Glutamatergic neuron (in vitro differentiated cells): ENCODE measurements around the gene EPYC. TPM values are rescaled to one million over a fixed set of nuclear protein-coding genes. Genes with fewer than 3 reads are reported as not detected.

Source experiments
- DNase-seq: peaks from one replicate; pipeline ENCODE4 v3.0.0; 2022
- H3K27ac Mint-ChIP-seq: one replicate; pipeline ENCODE4 v1.8.0; 2020; ENCODE audit warnings: mild to moderate bottlenecking, mixed read lengths, inconsistent platforms; ENCODE audit not compliant: unreplicated experiment
- H3K27me3 Mint-ChIP-seq: one replicate; pipeline ENCODE4 v1.8.0; 2020; ENCODE audit warnings: mild to moderate bottlenecking, moderate library complexity, mixed read lengths, inconsistent platforms; ENCODE audit not compliant: unreplicated experiment
- H3K36me3 Mint-ChIP-seq: one replicate; pipeline ENCODE4 v1.8.0; 2020; ENCODE audit warnings: mild to moderate bottlenecking, mixed read lengths, inconsistent platforms; ENCODE audit not compliant: unreplicated experiment
- H3K4me1 Mint-ChIP-seq: one replicate; pipeline ENCODE4 v1.8.0; 2020; ENCODE audit warnings: mild to moderate bottlenecking, low read depth, mixed read lengths, inconsistent platforms; ENCODE audit not compliant: unreplicated experiment
- H3K4me3 Mint-ChIP-seq: one replicate; pipeline ENCODE4 v1.8.0; 2020; ENCODE audit warnings: mild to moderate bottlenecking, mixed read lengths, inconsistent platforms; ENCODE audit not compliant: unreplicated experiment
- H3K9me3 Mint-ChIP-seq: one replicate; pipeline ENCODE4 v1.8.0; 2020; ENCODE audit warnings: mild to moderate bottlenecking, moderate library complexity, mixed read lengths, inconsistent platforms; ENCODE audit not compliant: unreplicated experiment
- CTCF ChIP-seq: fragments of 200-600 bp; sonication (generic); IDR thresholded peaks from one replicate; pipeline ENCODE4 v1.5.0; 2021; ENCODE audit not compliant: partially characterized antibody, unreplicated experiment
- total RNA-seq: library from RNA; stranded (reverse); fragmentation: NEBNext Ultra II Directional; extraction: Animal tissue kit (Norgen Biotek cat#: 25700); gene quantifications from one replicate; pipeline ENCODE4 v1.2.1, GENCODE V29; 2021; ENCODE audit not compliant: unreplicated experiment

EPYC gene
- total RNA-seq, 1 donor from 2014 or later = not detected

- Mint-ChIP-seq H3K4me1 (no peaks in the 10 kb centered on the region), H3K27ac (no peak overlapping the region), H3K4me3 (no peak overlapping the region), H3K9me3 (no peaks in the 10 kb centered on the region), H3K36me3 (no peaks in the 10 kb centered on the region), H3K27me3 (peaks cover 2% of the 10 kb centered on the region)
- no peak for DNase-seq
- no peak for TF ChIP-seq CTCF
Observed at GRCh38 chr12:90970471-90970870, 34.3 kb downstream of the EPYC start.

GRCh38 chr12:90969851-90970250 lies 34.9 kb downstream of the EPYC start:
- Mint-ChIP-seq H3K27me3 (peaks cover 2% of the 10 kb centered on the region), H3K36me3 (no peaks in the 10 kb centered on the region), H3K9me3 (no peaks in the 10 kb centered on the region), H3K4me1 (no peaks in the 10 kb centered on the region), H3K27ac (no peak overlapping the region), H3K4me3 (no peak overlapping the region)
- no peak for DNase-seq
- TF ChIP-seq CTCF = no peak

GRCh38 chr12:90969346-90969745 lies 35.4 kb downstream of the EPYC start:
- H3K9me3 Mint-ChIP-seq = no peaks in the 10 kb centered on the region
- H3K36me3 Mint-ChIP-seq = no peaks in the 10 kb centered on the region
- H3K4me3 Mint-ChIP-seq = no peak overlapping the region
- no peaks in the 10 kb centered on the region for H3K4me1 Mint-ChIP-seq
- DNase-seq = no peak
- no peak overlapping the region for H3K27ac Mint-ChIP-seq
- no peak for TF ChIP-seq CTCF
- H3K27me3 Mint-ChIP-seq = peaks cover 2% of the 10 kb centered on the region

GRCh38 chr12:90965204-90965603 lies 39.6 kb downstream of the EPYC start:
- H3K4me1 Mint-ChIP-seq = no peaks in the 10 kb centered on the region
- TF ChIP-seq CTCF = no peak
- H3K27me3 Mint-ChIP-seq = peaks cover 2% of the 10 kb centered on the region
- no peaks in the 10 kb centered on the region for H3K36me3 Mint-ChIP-seq
- H3K9me3 Mint-ChIP-seq = no peaks in the 10 kb centered on the region
- H3K27ac Mint-ChIP-seq = no peak overlapping the region
- DNase-seq = no peak
- no peak overlapping the region for H3K4me3 Mint-ChIP-seq

GRCh38 chr12:90964616-90965015 lies 40.2 kb downstream of the EPYC start:
- TF ChIP-seq CTCF = no peak
- no peak for DNase-seq
- Mint-ChIP-seq H3K36me3 (no peaks in the 10 kb centered on the region), H3K27me3 (peaks cover 2% of the 10 kb centered on the region), H3K4me3 (no peak overlapping the region), H3K4me1 (no peaks in the 10 kb centered on the region), H3K27ac (no peak overlapping the region), H3K9me3 (no peaks in the 10 kb centered on the region)
